GM18517 (cell line): ENCODE results near the gene RUNDC1.
A peak's percentile ranks its signal among the peaks of the same experiment; 100 is the strongest.
"Not testable (repeated sequence)": the region's sequence is repeated elsewhere in the genome, so short reads cannot be mapped to it uniquely, and the experiment has no call there.

Source experiments
- ATAC-seq: cut with Tn5 transposase; IDR thresholded peaks from one replicate; pipeline ENCODE4 v1.9.1; 2021; ENCODE audit warnings: mild to moderate bottlenecking, moderate library complexity; ENCODE audit not compliant: unreplicated experiment

Gene RUNDC1

DNA sequence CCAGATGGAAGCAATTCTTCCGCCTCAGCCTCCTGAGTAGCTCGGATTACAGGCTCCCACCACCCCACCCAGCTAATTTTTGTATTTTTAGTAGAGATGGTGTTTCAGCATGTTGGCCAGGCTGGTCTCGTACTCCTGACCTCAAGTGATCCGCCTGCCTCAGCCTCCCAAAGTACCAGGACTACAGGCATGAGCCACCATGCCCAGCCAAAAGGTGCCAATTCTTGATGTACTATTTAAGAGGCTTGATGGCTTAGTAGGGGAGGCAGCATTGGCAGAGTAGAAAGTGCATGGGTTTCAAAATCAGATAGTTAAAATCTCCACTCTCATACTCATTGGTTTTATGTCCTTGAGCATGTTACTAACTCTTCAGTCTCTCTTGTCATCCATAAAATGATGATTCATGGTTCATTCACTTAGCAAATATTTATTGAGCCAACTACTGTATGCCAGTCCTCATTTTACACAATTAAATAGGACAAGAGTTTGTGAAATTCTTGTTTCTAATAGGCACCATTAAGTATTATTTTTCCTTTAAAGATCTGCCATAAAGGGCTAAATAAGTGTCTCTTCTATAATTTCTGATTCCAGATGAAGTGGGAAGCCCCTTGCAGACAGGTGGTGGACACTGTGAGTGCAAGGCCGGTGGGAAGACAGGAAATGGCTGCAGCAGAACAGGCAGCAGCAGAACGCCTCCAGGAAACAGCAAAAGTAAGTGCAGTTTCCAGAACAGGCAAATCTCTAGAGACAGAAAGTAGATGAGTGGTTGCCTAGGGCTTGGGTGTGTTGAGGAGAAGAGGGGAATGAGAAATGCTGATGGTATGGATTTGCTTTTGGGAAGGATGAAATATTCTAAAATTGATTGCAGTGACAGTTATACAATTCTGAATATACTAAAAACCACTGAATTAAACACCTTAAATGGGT, 9.6 kb downstream of the RUNDC1 start:
- ATAC-seq: no peak

GRCh38 chr17:42991471-42991870, 11.1 kb downstream of the RUNDC1 start:
- ATAC-seq: no peak

DNA sequence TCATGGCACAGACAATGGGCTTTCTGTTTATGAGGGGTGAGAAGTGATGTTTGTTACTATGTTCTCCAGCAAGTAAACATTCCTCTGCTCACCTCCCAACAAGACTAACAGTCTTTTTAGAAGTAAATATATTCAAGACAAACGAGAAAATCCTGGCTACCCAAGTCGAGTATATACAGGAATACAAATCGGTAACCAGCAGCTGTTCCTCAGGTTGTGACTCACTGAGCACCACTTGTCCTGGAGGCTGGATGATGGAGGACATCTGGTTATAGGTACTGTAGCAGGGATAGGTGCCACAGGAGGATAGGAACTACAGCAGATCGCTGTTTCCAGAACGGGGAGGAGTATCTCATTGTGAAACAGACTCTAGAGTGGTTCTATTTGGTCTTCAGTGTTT, 12.5 kb downstream of the RUNDC1 start:
- no peak for ATAC-seq

- ATAC-seq: not testable (repeated sequence)
Observed at GRCh38 chr17:42993913-42994312, 13.5 kb downstream of the RUNDC1 start.

- no peak for ATAC-seq
Observed at GRCh38 chr17:42997390-42997983, 17.1 kb downstream of the RUNDC1 start.

DNA sequence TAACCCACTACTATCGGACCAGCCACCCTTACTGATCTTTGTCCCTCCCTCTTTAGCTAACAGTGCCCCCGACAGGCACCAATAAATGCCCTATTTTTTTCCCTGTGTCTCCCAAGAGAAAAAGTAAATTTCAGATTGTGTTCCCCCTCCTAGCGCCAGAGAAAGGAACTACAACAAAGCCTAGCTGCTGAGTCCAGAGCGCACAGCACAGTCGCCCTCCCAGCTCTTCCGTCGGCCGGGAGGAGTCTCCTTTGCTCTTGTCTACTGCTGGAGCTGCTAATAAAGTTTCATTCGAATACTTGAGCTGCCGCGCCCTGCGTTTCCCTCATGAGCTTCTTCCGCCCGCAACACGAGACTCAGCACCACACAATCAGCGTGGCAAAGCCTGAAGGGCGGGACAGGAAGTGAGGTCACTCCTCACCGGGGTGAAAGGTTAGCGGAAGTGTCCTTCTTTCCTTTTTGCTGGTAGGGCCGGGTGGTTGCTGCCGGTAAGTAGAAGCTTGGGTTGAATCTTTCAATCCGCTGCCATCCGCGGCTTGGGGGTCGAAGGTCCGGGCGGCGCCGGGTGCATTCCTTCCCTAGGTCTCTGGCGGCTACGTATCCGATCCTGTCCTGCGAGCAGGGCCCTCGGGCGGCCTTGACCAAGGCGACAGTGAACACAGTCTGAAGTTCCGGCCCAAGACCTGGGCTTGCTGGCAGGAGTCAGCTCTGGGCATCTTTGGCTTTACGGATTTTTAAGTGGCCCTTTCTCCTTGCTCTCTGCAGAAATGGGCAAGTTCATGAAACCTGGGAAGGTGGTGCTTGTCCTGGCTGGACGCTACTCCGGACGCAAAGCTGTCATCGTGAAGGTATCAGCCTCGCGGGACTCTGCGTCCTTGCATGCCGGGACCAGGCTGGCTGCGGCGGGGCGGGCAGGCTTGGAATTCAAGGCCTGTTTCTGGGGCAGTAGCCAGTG, 17.9 kb downstream of the RUNDC1 start, which contains the start of gene RPL27:
Gene RPL27 (plus strand): TSS at position 436 of the 955 bp plus-strand sequence. CDS start 332 bp downstream, at position 768.
- peak; percentile 91 for ATAC-seq

GRCh38 chr17:42999003-42999525, 18.7 kb downstream of the RUNDC1 start:
- ATAC-seq: no peak

DNA sequence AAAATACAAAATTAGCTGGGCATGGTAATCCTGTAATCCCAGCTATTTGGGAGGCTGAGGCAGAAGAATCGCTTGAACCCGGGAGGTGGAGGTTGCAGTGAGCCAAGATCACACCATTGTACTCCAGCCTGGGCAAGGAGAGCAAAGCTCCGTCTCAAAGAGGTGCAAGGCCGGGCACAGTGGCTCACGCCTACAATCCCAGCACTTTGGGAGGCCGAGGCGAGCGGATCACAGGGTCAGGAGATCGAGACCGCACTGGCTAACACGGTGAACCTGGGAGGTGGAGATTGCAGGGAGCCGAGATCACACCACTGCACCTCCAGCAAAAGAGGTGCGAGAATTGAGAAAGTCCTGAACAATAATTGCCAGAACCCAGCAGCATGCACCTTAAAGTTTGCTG, 20.5 kb downstream of the RUNDC1 start:
- not testable (repeated sequence) for ATAC-seq

DNA sequence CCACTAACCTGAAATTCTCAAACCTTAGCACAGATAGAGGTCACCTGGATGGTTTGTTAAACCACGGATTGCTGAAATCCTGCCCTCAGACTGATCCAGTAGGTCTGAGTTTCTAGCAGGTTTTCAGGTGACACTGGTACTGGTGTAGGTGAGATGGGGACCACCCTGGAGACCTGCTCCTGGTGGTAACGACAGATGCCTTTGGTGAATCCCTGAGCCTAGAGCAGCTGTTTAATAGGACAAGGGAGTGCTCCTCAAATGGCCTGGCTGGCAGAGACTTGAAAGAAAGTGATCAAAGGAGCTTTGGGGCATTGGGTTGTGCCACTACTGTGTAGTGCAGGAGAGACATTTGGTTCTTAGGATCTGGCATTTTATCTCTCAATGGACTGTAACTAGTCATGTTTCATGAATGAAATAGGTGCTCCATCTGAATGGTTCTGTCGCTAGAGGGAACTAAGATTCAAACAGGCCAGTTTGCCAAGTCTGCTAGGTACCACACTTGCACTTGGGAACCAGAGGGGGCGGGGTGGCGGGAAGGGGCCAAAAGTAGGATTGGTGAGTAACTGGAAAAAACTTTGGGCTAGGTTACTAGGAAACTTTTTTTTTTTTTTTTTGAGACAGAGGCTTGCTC, 23.3 kb downstream of the RUNDC1 start:
- no peak for ATAC-seq

- ATAC-seq: peak; percentile 77
Observed at GRCh38 chr17:43006639-43007551, 26.5 kb downstream of the RUNDC1 start, which contains the start of gene IFI35. Gene IFI35, plus strand, starts transcription at chr17:43006784. Its CDS starts 164 bp downstream, at chr17:43006948.

DNA sequence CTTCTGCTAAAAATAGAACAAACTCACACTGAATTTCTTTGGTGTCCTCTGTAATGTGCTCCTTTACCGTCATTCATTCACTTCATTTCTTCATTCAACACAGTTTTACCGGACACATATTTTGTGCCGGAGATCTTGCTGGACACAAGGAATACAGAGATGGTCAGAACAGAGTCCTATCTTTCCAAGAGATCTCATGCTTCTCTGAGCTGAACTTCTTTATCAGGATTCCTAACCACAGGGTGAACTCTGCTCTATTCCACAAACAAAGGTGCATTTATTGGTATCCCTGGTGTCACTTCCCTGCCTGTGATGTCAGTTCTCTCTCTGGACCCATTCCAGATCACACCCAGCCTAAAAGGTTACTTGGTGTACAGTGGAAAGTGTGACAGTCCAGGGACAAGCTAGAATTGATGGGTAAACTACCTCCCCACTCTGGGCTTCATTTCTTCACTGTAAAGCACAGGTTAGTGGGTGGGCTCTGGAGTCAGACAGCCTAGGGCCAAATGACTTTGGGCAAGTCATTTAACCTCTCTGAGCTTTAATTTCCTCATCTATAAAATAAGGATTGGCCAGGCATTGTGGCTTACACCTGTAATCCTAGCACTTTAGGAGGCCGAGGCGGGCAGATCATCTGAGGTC, 30.4 kb downstream of the RUNDC1 start:
- no peak for ATAC-seq

DNA sequence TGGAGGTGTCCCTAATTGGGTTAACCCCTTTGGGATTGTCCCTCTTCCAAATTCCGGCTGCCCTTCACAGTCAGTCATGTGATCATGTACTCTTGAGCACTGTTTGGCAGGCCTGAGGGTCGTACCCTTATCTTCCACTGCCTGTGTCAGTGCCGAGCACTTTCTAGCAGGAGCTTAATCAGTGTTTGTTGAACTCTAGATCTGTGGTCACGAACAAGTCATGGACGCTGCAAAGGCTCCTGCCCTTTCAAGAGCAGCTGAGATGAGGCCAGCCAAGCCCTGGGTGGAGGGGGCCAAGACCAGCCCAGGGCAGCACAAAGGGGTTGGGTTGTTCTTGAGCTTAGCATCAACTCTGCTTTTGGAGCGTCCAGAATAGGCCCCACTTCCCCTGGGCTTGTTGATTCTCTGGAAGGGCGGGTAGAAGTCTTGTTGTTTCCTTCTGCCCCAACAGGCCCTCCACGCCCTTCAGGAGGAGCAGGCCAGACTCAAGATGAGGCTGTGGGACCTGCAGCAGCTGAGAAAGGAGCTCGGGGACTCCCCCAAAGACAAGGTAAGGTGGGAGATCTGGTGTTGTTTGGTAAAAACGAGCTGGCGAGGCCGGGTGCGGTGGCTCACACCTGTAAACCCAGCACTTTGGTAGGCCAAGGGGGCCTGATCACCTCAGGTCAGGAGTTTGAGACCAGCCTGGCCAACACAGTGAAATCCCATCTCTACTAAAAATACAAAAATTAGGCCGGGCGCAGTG, 31.5 kb downstream of the RUNDC1 start:
- no peak for ATAC-seq

- no peak for ATAC-seq
Observed at GRCh38 chr17:43013296-43013695, 32.9 kb downstream of the RUNDC1 start.

- ATAC-seq: no peak
Observed at GRCh38 chr17:43014020-43014648, 33.8 kb downstream of the RUNDC1 start.

GRCh38 chr17:43014649-43015542, 34.5 kb downstream of the RUNDC1 start:
- ATAC-seq: no peak

GRCh38 chr17:43015579-43015978, 35.2 kb downstream of the RUNDC1 start:
- ATAC-seq: no peak
